Keratinocyte (primary cell): ENCODE data around the gene ZNF84.

ENCODE experiments used
- CTCF ChIP-seq, 3 experiments: IDR thresholded peaks in 1 of 3; conservative IDR thresholded peaks in 1 of 3; optimal IDR thresholded peaks in 1 of 3; 2 replicates in 2 of 3; 3 replicates in 1 of 3; pipeline versions ENCODE3 to v1.5.1; 2011; ENCODE audit warnings: low read length in 3 of 3, mild to moderate bottlenecking in 3 of 3, moderate library complexity in 2 of 3, control low read depth in 1 of 3, inconsistent platforms in 1 of 3; ENCODE audit not compliant: insufficient read depth in 2 of 3; ENCODE audit errors: extremely low read depth in 1 of 3
- EZH2 ChIP-seq: IDR thresholded peaks from one replicate; pipeline ENCODE4 v1.6.1; 2012; ENCODE audit warnings: inconsistent platforms, mild to moderate bottlenecking, low read length, moderate library complexity

- TF ChIP-seq CTCF (optimal IDR thresholded peaks at IDR 0.05 in 1 of 3, IDR thresholded peaks at IDR 0.05 in 1 of 3, conservative IDR thresholded peaks at IDR 0.05 in 1 of 3; ENCODE audit: extremely low read depth in 1 of 3, insufficient read depth in 2 of 3, low read length in 3 of 3), result no peak
- no peak for TF ChIP-seq EZH2
Observed at GRCh38 chr12:133108150-133108549, 70.8 kb downstream of the ZNF84 start.
